Fibroblast of the aortic adventitia (primary cell): Measurements from ENCODE around the gene MAL. TPM values are rescaled to one million over a fixed set of nuclear protein-coding genes. Genes with fewer than 3 reads are reported as not detected.

ENCODE experiments used
- DNase-seq: peaks from one replicate; pipeline ENCODE4 v3.0.0-alpha.2; 2010; ENCODE audit warnings: low read depth
- H3K4me3 ChIP-seq: 2 replicates; pipeline ENCODE4 v1.5.1; 2011; ENCODE audit warnings: low read depth, mild to moderate bottlenecking, control low read depth, low read length, moderate library complexity
- total RNA-seq: library from RNA; depleted of rRNA; stranded (reverse); fragments of >200 nt; gene quantifications from 2 replicates; pipeline ENCODE4 v1.2.3, GENCODE V29; 2012; ENCODE audit warnings: low replicate concordance
- TF ChIP-seq, protein P1 (sequence below): IDR thresholded peaks from 2 replicates; pipeline ENCODE4 v1.5.1; 2011; ENCODE audit warnings: mild to moderate bottlenecking, low read length, control low read depth, inconsistent platforms; ENCODE audit not compliant: insufficient read depth

The MAL gene
- total RNA-seq, 1 donor: not detected

DNA sequence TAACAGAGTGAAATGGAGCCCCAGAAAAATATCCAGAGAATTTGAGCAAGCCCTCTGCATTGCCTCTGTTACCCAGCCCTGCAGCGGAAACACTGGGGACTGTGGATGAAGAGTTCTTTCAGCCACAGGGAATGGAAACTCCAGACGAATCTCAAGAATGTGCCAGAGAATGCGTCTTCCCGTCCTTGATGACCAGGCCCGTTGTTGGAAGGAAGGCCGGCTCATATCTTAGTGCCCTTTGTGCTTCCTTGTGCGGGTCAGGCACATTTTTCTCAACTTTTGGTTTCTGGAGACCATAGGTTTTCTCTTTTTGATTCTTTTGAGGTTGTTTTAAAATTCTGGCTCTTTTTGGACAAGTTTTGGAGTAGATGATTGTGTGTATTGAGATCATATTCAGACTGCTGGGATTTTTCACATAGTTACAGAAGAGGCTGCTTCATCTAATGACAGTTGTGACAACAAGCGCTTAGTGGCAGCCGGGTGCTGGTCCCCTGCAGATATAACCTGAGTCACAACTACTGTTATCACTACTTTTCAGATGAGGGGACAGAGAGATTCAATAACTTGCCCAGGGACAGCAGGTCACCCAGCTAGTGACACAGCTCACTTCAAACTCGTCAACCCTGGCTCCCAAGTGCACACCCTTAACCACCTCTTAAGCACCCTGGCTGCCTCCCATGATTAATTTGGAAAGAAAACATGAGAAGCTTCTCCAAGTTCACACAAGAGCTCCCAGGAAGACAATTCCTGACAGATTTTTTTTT lies 15.7 kb downstream of the MAL start:
- no peak for DNase-seq
- no peak overlapping the region for H3K4me3 ChIP-seq
- TF ChIP-seq, protein P1, sequence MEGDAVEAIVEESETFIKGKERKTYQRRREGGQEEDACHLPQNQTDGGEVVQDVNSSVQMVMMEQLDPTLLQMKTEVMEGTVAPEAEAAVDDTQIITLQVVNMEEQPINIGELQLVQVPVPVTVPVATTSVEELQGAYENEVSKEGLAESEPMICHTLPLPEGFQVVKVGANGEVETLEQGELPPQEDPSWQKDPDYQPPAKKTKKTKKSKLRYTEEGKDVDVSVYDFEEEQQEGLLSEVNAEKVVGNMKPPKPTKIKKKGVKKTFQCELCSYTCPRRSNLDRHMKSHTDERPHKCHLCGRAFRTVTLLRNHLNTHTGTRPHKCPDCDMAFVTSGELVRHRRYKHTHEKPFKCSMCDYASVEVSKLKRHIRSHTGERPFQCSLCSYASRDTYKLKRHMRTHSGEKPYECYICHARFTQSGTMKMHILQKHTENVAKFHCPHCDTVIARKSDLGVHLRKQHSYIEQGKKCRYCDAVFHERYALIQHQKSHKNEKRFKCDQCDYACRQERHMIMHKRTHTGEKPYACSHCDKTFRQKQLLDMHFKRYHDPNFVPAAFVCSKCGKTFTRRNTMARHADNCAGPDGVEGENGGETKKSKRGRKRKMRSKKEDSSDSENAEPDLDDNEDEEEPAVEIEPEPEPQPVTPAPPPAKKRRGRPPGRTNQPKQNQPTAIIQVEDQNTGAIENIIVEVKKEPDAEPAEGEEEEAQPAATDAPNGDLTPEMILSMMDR: no peak

DNA sequence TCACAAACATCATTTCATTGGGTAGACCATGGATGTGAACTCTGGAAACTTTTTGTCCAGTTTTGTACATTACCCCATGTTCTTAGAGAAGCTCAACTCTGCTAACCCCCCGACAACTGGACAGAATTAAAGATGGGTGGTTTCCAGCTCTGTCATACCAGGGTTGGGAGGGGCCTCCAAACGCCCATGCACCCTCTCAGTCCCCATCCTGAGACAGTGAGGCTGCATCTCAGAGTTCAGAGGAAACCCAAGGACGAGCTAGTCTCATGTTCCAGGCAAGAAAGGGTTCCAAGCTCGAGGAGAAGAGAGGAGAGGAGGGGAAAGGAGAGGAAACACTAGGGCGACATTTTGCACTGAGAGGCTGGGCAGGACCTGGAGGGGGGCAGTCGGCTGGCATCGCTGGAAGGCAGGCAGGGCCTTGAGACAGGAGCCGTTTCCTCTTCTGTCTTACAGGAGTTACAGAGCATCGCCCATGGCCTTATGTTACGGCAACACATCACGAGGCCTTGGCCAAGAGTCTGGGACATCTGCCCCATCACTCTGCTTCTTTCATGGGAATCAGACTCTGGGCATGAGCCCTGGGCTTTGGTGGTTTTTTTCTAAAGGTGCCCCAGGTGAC lies 16.4 kb downstream of the MAL start:
- no peak for DNase-seq
- TF ChIP-seq, protein P1: no peak
- no peak overlapping the region for H3K4me3 ChIP-seq

DNA sequence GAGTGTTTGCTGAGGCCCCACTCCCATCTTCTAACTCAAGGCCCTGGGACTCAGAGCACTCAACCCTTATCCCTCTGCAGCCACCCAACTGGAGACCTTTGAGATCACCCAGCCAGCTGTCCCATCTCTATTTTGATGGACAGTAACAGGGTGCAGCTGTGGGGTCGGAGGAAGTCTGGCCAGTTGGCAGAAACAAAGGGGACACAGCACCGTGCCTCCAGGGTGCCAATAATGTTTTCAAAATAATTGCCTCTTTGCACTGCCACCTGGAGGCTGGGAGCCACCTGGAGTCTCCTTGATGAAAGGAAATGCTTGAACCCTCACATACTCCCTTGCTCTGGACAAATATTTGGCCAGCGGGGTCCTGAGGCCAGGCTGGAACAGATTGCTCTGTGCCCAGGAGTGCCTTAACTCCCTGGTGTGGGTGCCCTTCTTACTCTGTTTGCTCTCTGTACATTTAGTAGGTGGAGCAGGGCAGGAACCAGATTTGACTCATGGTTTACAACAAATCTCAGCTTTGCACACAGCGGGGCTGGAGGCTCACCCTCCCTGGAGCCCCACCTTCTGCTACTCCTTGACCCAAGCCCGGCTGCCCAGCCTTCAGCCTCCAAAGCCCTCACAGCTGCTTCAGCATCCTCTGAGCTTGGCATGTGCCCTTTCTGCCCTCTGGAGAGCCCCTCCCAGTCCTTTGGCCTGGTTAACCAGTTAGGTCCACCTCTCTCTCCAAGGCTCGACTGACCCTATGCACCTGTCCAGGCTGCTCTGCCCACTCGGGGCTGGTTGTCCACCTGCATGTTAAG lies 17.2 kb downstream of the MAL start:
- no peak overlapping the region for H3K4me3 ChIP-seq
- DNase-seq: no peak
- TF ChIP-seq, protein P1: no peak

DNA sequence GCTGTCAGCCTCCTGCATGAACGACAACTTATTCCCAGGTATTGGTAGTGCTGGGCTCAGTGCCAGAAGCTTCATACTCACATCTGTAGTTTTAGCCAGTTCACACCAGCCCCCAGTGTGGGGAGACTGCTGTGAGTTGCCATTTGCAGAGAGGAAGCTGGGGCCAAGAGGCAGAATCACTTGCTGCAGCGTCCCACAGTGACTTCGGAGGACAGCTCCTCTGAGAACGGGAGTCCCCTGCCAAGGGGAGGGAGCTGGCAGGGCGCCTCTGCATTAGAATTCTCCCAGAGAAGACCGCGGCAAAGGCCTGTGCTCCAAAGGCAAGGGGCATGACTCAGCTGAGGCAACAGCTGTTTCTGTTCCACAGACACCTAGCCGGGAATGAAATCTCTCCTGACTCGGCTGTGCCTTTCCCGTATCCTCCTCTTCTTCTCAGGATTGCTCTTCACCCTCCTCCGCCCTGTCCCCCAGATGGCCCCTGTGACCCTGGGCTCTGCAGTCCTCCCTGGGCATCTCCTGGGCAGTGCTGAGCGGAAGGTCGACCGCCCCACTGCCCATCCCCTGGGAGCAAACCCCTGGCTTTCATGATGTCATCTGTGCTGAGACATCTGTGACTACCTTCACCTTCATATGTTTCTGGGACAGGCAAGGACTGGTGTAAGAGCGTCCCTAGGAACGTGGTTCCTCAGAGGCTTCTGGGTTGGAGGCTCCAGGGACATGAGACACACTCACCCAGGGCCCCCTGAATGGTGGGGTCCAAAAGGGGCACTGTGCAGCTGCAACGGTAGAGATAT lies 18.0 kb downstream of the MAL start:
- no peak overlapping the region for H3K4me3 ChIP-seq
- TF ChIP-seq, protein P1: no peak
- DNase-seq: peak; percentile 79

DNA sequence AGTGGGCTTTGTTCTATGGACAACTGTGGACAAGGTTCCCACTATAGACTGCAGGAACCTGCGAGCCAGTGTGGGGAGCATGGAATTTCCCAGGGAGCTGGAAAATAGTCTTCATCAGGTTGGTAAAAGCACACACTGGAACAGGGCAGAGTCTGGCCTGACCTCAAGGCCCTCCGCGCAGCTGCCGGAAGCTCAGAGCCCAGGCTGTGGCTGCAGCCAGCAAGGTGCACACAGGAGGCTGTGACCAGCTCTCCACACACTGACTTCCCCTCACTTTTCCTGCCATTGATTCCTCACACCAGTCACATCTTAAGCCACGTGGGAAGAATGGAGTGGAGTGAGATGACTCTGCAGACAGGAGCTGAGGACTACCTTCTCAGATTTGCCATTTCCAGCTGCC lies 19.1 kb downstream of the MAL start:
- no peak overlapping the region for H3K4me3 ChIP-seq
- no peak for DNase-seq
- TF ChIP-seq, protein P1: no peak
